Liver (tissue), 3 donors: ENCODE measurements around the gene ARL5B.

ENCODE experiments used
- ATF3 ChIP-seq: IDR thresholded peaks from 2 replicates; pipeline ENCODE4 v1.6.1; 2016; ENCODE audit warnings: antibody characterized with exemption
- FOXA1 ChIP-seq: IDR thresholded peaks from 2 replicates; pipeline ENCODE4 v1.6.1; 2016; ENCODE audit warnings: antibody characterized with exemption
- HNF4G ChIP-seq: IDR thresholded peaks from 2 replicates; pipeline ENCODE4 v1.6.1; 2016; ENCODE audit warnings: antibody characterized with exemption
- JUND ChIP-seq, 2 donors: IDR thresholded peaks; 2 replicates each; pipeline ENCODE4 v1.6.1; 2016; ENCODE audit warnings: antibody characterized with exemption in 2 of 2
- MAX ChIP-seq: IDR thresholded peaks from 2 replicates; pipeline ENCODE4 v1.6.1; 2016; ENCODE audit warnings: antibody characterized with exemption
- RAD21 ChIP-seq, 2 donors: IDR thresholded peaks; 2 replicates each; pipeline ENCODE4 v1.6.1; 2016; ENCODE audit warnings: antibody characterized with exemption in 2 of 2, mild to moderate bottlenecking in 2 of 2
- SP1 ChIP-seq: IDR thresholded peaks from 2 replicates; pipeline ENCODE4 v1.6.1; 2018; ENCODE audit warnings: antibody characterized with exemption, mild to moderate bottlenecking
- TAF1 ChIP-seq: conservative IDR thresholded peaks from 2 replicates; pipeline ENCODE4 v1.6.1; 2016; ENCODE audit warnings: antibody characterized with exemption, mild to moderate bottlenecking
- YY1 ChIP-seq: IDR thresholded peaks from 2 replicates; pipeline ENCODE4 v1.6.1; 2016; ENCODE audit warnings: antibody characterized with exemption, mild to moderate bottlenecking
- TF ChIP-seq, protein P1 (sequence below): fragments of 150-350 bp; IDR thresholded peaks from 2 replicates; pipeline ENCODE4 v1.5.1; 2017; ENCODE audit warnings: improper control_type of control experiment, low read depth, low read length; ENCODE audit not compliant: missing input control
- TF ChIP-seq, protein P2 (sequence below): IDR thresholded peaks from 2 replicates; pipeline ENCODE4 v1.6.1; 2016; ENCODE audit warnings: antibody characterized with exemption, mild to moderate bottlenecking
- TF ChIP-seq, protein P3 (sequence below): IDR thresholded peaks from 2 replicates; pipeline ENCODE4 v1.6.1; 2016; ENCODE audit warnings: antibody characterized with exemption
- donor health status: healthy.
- donor health status: healthy.

DNA sequence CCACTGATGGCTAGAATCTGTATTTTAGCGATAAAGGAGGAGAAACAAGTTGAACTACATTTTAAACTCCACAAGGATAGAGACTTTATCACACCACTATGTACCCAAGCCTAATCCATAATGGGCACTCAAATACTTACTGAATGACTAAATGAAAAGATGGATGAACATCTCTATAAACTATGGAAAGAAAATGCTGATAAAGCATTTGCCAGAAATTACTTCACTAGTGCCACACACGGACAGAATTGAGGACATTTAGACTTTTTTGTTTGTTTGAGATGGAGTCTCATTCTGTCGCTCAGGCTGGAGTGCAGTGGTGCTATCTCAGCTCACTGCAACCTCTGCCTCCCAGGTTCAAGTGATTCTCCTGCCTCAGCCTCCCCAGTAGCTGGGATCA is 6.1 kb upstream of the ARL5B start:
- TF ChIP-seq, protein P1, sequence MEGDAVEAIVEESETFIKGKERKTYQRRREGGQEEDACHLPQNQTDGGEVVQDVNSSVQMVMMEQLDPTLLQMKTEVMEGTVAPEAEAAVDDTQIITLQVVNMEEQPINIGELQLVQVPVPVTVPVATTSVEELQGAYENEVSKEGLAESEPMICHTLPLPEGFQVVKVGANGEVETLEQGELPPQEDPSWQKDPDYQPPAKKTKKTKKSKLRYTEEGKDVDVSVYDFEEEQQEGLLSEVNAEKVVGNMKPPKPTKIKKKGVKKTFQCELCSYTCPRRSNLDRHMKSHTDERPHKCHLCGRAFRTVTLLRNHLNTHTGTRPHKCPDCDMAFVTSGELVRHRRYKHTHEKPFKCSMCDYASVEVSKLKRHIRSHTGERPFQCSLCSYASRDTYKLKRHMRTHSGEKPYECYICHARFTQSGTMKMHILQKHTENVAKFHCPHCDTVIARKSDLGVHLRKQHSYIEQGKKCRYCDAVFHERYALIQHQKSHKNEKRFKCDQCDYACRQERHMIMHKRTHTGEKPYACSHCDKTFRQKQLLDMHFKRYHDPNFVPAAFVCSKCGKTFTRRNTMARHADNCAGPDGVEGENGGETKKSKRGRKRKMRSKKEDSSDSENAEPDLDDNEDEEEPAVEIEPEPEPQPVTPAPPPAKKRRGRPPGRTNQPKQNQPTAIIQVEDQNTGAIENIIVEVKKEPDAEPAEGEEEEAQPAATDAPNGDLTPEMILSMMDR, result no peak
- TF ChIP-seq YY1 (no peak), ATF3 (no peak), TAF1 (no peak), RAD21 (IDR thresholded peaks at IDR 0.05) (no peak), HNF4G (no peak), SP1 (no peak), FOXA1 (no peak), MAX (no peak), JUND (IDR thresholded peaks at IDR 0.05) (no peak)
- TF ChIP-seq, protein P2, sequence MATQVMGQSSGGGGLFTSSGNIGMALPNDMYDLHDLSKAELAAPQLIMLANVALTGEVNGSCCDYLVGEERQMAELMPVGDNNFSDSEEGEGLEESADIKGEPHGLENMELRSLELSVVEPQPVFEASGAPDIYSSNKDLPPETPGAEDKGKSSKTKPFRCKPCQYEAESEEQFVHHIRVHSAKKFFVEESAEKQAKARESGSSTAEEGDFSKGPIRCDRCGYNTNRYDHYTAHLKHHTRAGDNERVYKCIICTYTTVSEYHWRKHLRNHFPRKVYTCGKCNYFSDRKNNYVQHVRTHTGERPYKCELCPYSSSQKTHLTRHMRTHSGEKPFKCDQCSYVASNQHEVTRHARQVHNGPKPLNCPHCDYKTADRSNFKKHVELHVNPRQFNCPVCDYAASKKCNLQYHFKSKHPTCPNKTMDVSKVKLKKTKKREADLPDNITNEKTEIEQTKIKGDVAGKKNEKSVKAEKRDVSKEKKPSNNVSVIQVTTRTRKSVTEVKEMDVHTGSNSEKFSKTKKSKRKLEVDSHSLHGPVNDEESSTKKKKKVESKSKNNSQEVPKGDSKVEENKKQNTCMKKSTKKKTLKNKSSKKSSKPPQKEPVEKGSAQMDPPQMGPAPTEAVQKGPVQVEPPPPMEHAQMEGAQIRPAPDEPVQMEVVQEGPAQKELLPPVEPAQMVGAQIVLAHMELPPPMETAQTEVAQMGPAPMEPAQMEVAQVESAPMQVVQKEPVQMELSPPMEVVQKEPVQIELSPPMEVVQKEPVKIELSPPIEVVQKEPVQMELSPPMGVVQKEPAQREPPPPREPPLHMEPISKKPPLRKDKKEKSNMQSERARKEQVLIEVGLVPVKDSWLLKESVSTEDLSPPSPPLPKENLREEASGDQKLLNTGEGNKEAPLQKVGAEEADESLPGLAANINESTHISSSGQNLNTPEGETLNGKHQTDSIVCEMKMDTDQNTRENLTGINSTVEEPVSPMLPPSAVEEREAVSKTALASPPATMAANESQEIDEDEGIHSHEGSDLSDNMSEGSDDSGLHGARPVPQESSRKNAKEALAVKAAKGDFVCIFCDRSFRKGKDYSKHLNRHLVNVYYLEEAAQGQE, result no peak
- TF ChIP-seq, protein P3, sequence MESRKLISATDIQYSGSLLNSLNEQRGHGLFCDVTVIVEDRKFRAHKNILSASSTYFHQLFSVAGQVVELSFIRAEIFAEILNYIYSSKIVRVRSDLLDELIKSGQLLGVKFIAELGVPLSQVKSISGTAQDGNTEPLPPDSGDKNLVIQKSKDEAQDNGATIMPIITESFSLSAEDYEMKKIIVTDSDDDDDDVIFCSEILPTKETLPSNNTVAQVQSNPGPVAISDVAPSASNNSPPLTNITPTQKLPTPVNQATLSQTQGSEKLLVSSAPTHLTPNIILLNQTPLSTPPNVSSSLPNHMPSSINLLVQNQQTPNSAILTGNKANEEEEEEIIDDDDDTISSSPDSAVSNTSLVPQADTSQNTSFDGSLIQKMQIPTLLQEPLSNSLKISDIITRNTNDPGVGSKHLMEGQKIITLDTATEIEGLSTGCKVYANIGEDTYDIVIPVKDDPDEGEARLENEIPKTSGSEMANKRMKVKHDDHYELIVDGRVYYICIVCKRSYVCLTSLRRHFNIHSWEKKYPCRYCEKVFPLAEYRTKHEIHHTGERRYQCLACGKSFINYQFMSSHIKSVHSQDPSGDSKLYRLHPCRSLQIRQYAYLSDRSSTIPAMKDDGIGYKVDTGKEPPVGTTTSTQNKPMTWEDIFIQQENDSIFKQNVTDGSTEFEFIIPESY, result no peak
